ENCODE results near the gene AKT2. TPM values are rescaled to one million over a fixed set of nuclear protein-coding genes. Genes with fewer than 3 reads are reported as not detected.

Gene AKT2
- polyA plus RNA-seq, 2 donors, result 51.9 to 56.0 TPM

DNA sequence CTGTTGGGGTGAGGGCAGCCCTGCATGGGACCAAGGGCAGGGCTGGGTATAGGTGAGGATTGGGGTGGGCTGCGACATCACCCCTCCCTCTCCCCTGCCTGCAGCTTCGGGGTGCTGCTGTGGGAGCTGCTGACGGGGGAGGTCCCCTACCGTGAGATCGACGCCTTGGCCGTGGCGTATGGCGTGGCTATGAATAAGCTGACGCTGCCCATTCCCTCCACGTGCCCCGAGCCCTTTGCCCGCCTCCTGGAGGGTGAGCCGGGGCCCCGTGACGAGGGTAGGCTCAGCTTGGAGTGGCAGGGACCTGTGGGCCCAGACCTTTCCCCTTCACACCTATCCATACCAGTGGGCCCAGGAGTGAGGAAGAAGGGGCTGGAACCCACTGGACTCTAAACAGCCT lies 80.8 kb downstream of the AKT2 start:
- H3K36me3 ChIP-seq (ENCODE audit: control insufficient read depth in 2 of 2, insufficient read depth in 2 of 2, low read length in 1 of 2), result peaks cover 6 to 16% of the 10 kb centered on the region in 2 donors
- 96% methylated on average over 16 of the region's 16 CpGs for WGBS, 2 donors

DNA sequence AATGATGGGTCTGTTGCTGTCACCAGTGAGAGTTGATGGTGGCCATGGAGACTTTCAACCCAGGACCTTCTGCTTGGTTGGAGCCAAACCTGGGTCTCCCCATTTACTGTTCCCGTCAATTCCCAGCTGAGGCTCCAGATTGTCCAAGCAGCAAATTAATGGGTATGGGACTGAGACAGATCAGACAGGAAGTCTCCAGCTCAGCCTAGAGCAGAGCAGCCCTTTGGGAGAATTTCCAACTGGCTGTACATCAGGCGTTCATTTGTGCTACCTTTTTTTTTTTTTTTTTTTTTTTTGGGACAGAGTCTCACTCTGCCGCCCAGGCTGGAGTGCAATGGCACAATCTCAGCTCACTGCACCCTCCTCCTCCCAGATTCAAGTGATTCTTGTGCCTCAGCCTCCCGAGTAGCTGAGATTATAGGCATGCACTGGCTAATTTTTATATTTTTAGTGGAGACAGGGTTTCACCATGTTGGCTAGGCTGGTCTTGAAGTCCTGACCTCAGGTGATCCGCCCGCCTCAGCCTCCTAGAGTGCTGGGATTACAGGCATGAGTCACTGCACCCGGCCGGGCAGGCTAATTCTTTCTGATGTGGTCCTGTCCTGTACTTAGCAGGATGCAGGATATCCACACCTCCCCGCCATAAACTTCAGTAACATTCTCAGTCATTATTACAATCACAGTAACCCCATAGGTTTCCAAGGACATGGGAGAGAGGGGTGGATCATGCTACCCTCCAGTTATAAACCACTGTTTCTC lies 84.6 kb downstream of the AKT2 start:
- Histone ChIP-seq H3K4me1 (ENCODE audit: control insufficient read depth in 2 of 2, insufficient read depth in 2 of 2, low read length in 1 of 2) (no peaks in the 10 kb centered on the region), H3K9me3 (ENCODE audit: control insufficient read depth in 2 of 2, insufficient read depth in 1 of 2, low read depth in 1 of 2, low read length in 1 of 2) (no peaks in the 10 kb centered on the region), H3K27ac (ENCODE audit: low read depth in 2 of 2, low read length in 1 of 2) (no peak overlapping the region), H3K27me3 (ENCODE audit: control insufficient read depth in 1 of 2, insufficient read depth in 2 of 2, low read length in 2 of 2) (no peaks in the 10 kb centered on the region), H3K36me3 (ENCODE audit: control insufficient read depth in 2 of 2, insufficient read depth in 2 of 2, low read length in 1 of 2) (peaks cover 6 to 11% of the 10 kb centered on the region in 2 donors), H3K4me3 (ENCODE audit: low read depth in 1 of 2, low read length in 2 of 2) (no peak overlapping the region)
- WGBS, 2 donors, result 65 to 71% methylated on average over 9 of the region's 9 CpGs

More for the DNA sequence above, 80.8 kb downstream of the AKT2 start:
- no peak overlapping the region for H3K4me3 ChIP-seq (ENCODE audit: low read depth in 1 of 2, low read length in 2 of 2)
- H3K4me1 ChIP-seq (ENCODE audit: control insufficient read depth in 2 of 2, insufficient read depth in 2 of 2, low read length in 1 of 2), result no peaks in the 10 kb centered on the region
- H3K9me3 ChIP-seq (ENCODE audit: control insufficient read depth in 2 of 2, insufficient read depth in 1 of 2, low read depth in 1 of 2, low read length in 1 of 2), result no peaks in the 10 kb centered on the region
- H3K27ac ChIP-seq (ENCODE audit: low read depth in 2 of 2, low read length in 1 of 2), result no peak overlapping the region
- H3K27me3 ChIP-seq (ENCODE audit: control insufficient read depth in 1 of 2, insufficient read depth in 2 of 2, low read length in 2 of 2), result no peaks in the 10 kb centered on the region

DNA sequence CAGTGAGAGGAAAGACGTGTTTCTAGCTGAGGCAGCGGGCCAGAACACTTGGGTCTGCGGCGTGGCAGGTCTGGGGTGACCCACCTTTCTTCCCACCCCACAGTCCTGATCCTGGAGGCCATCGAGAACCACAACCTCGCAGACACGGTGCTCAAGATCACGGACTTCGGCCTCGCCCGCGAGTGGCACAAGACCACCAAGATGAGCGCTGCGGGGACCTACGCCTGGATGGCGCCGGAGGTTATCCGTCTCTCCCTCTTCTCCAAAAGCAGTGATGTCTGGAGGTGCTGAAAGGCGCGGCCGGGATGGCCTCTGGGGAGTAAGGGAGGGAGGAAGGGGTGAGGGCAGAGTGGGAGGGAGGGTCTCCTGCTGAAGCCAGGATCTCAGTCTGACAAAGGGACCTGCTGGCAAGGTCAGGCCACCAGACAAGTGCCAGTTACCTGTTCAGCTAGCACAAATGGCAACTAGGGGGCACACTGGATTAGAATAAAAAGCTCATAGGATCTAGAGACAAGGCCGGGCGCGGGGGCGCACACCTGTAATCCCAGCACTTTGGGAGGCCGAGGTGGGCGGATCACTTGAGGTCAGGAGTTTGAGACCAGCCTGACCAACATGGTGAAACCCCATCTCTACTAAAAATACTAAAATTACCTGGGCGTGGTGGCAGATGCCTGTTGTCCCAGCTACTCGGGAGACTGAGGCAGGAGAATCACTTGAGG lies 86.7 kb downstream of the AKT2 start:
- 95 to 96% methylated on average over 28 to 29 of the region's 29 CpGs for whole genome bisulfite sequencing, 2 donors
- peaks cover 2% of the 10 kb centered on the region in 2 donors for H3K36me3 ChIP-seq (ENCODE audit: control insufficient read depth in 2 of 2, insufficient read depth in 2 of 2, low read length in 1 of 2)

DNA sequence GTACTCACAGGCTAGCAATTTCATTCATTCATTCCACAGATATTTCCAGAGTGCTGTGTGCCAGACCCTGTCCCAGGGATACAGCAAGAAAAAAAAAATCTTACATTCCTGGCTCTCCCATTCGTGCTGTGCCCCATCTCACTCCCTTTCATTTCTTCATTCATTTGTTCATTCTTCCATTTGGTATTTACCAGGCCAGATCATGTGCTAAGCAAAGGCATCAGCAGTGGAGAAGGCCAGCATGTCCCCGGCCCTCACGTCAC lies 91.6 kb downstream of the AKT2 start:
- Histone ChIP-seq H3K27ac (ENCODE audit: low read depth in 2 of 2, low read length in 1 of 2) (no peak overlapping the region), H3K9me3 (ENCODE audit: control insufficient read depth in 2 of 2, insufficient read depth in 1 of 2, low read depth in 1 of 2, low read length in 1 of 2) (no peaks in the 10 kb centered on the region), H3K4me3 (ENCODE audit: low read depth in 1 of 2, low read length in 2 of 2) (no peak overlapping the region), H3K4me1 (ENCODE audit: control insufficient read depth in 2 of 2, insufficient read depth in 2 of 2, low read length in 1 of 2) (peaks cover 0 to 15% of the 10 kb centered on the region in 2 donors), H3K36me3 (ENCODE audit: control insufficient read depth in 2 of 2, insufficient read depth in 2 of 2, low read length in 1 of 2) (no peaks in the 10 kb centered on the region), H3K27me3 (ENCODE audit: control insufficient read depth in 1 of 2, insufficient read depth in 2 of 2, low read length in 2 of 2) (no peaks in the 10 kb centered on the region)
- 83 to 86% methylated on average over 3 of the region's 3 CpGs for WGBS, 2 donors

More for the DNA sequence above, 86.7 kb downstream of the AKT2 start:
- H3K27ac ChIP-seq (ENCODE audit: low read depth in 2 of 2, low read length in 1 of 2), result no peak overlapping the region
- H3K27me3 ChIP-seq (ENCODE audit: control insufficient read depth in 1 of 2, insufficient read depth in 2 of 2, low read length in 2 of 2), result no peaks in the 10 kb centered on the region
- H3K9me3 ChIP-seq (ENCODE audit: control insufficient read depth in 2 of 2, insufficient read depth in 1 of 2, low read depth in 1 of 2, low read length in 1 of 2), result no peaks in the 10 kb centered on the region
- no peak overlapping the region for H3K4me3 ChIP-seq (ENCODE audit: low read depth in 1 of 2, low read length in 2 of 2)
- H3K4me1 ChIP-seq (ENCODE audit: control insufficient read depth in 2 of 2, insufficient read depth in 2 of 2, low read length in 1 of 2), result no peaks in the 10 kb centered on the region

DNA sequence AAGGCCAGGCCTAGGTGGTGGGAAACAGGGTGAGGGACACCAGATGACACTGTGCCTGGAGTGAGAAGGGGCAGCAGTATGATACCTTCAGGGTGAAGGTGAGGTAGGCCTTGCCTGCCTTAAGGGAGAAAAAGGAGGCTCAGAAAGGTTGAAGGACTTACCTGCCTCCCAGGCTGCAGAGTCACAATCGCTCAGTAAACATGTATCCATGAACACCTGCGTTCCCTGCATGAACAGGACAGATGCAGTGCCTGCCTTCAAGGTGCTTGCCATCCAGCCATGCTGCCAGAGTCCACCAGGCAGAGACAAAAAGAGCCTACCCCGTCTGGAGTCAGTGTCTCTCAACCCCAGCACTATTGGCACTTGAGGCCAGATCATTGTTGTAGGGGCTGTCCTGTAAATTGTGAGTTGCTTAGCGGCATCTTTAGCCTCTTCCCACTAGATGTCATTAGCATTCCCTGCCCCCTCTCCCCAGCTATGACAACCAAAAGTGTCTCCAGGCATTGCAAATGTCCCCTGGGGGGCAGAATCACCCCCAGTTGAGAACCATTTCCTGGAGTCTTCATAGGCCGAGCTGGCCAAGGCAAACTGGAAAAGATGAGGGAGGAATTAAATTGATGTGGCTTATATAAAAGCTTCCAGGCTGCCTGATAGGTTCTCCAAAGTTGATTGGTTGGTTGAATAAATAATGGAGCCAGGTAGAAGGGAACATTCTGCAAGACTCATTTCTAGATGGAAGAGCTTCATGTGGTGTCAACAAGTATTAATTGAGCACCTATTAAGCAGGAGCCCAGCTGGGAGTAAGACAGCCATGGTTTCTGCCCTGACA lies 92.2 kb downstream of the AKT2 start:
- H3K4me1 ChIP-seq (ENCODE audit: control insufficient read depth in 2 of 2, insufficient read depth in 2 of 2, low read length in 1 of 2), result peaks cover 0 to 15% of the 10 kb centered on the region in 2 donors
- H3K27ac ChIP-seq (ENCODE audit: low read depth in 2 of 2, low read length in 1 of 2), result no peak overlapping the region
- no peaks in the 10 kb centered on the region for H3K9me3 ChIP-seq (ENCODE audit: control insufficient read depth in 2 of 2, insufficient read depth in 1 of 2, low read depth in 1 of 2, low read length in 1 of 2)
- H3K4me3 ChIP-seq (ENCODE audit: low read depth in 1 of 2, low read length in 2 of 2), result peak overlapping the region in 1 of 2 donors; percentile 95
- H3K36me3 ChIP-seq (ENCODE audit: control insufficient read depth in 2 of 2, insufficient read depth in 2 of 2, low read length in 1 of 2), result no peaks in the 10 kb centered on the region
- H3K27me3 ChIP-seq (ENCODE audit: control insufficient read depth in 1 of 2, insufficient read depth in 2 of 2, low read length in 2 of 2), result no peaks in the 10 kb centered on the region
- WGBS, 2 donors, result 81 to 88% methylated on average over 5 of the region's 5 CpGs

DNA sequence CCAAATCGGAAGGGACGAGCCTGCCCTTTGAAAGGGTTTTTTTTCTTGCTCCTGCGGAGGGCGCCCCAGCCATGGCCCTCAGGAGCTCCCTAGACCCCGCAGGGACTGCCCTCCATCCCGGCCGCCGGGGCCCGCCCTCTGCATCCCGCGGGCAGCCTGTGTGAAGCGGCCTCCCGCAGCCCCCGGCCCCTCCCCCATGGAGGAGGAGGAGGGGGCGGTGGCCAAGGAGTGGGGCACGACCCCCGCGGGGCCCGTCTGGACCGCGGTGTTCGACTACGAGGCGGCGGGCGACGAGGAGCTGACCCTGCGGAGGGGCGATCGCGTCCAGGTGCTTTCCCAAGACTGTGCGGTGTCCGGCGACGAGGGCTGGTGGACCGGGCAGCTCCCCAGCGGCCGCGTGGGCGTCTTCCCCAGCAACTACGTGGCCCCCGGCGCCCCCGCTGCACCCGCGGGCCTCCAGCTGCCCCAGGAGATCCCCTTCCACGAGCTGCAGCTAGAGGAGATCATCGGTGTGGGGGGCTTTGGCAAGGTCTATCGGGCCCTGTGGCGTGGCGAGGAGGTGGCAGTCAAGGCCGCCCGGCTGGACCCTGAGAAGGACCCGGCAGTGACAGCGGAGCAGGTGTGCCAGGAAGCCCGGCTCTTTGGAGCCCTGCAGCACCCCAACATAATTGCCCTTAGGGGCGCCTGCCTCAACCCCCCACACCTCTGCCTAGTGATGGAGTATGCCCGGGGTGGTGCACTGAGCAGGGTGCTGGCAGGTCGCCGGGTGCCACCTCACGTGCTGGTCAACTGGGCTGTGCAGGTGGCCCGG lies 93.1 kb downstream of the AKT2 start:
- WGBS, 2 donors, result 16 to 20% methylated on average over 48 to 62 of the region's 62 CpGs
- H3K27me3 ChIP-seq (ENCODE audit: control insufficient read depth in 1 of 2, insufficient read depth in 2 of 2, low read length in 2 of 2), result no peaks in the 10 kb centered on the region
- H3K27ac ChIP-seq (ENCODE audit: low read depth in 2 of 2, low read length in 1 of 2), result no peak overlapping the region
- H3K36me3 ChIP-seq (ENCODE audit: control insufficient read depth in 2 of 2, insufficient read depth in 2 of 2, low read length in 1 of 2), result no peaks in the 10 kb centered on the region
- peaks cover 0 to 15% of the 10 kb centered on the region in 2 donors for H3K4me1 ChIP-seq (ENCODE audit: control insufficient read depth in 2 of 2, insufficient read depth in 2 of 2, low read length in 1 of 2)
- peak overlapping the region; percentile 66 to 95 for H3K4me3 ChIP-seq (ENCODE audit: low read depth in 1 of 2, low read length in 2 of 2)
- H3K9me3 ChIP-seq (ENCODE audit: control insufficient read depth in 2 of 2, insufficient read depth in 1 of 2, low read depth in 1 of 2, low read length in 1 of 2), result no peaks in the 10 kb centered on the region

DNA sequence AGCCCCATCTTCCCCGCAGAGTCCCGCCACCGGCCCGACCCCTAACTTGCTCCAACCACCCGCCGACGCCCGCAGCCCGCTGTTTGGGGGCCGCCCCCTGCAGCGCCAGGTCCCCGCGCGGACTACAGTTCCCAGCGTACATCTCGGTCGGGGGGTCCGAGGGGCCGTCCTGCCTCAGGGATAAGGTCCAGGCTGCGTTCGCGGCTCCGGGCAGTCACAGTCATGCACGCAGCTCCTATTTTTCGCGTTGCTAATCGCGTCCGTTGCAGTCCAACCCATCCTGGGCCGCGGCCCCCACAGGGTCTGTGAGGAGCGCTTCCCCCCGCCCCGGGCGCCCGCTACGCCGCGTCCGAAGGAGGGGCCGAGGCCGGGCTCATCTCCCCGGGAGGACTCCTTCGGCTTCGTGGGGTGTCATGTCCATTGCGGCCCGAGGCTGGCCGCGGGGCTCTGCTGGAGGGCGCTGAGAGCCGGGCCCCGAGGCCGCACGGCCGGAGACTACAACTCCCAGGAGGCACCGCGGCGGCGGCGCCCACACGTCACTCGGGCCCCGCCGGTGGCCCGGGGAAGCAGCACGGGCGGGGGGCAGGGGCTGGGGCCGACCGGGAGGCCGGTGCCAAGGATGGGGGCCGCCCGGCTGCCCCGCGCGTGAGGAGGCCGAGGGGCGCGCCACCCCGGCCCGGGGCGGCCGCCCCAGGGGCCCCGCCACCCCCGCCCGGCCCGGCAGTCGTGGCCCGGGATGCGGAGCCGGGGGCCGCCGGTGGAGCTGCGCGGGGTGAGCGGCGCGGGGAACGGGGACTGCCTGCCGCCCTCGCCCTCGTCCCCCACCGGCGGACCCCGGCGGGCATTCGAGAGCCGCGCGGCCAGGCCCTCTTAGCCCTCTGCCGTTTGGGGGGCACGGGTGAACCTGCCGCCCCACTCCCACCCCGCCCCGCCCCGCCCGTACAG lies 94.0 kb downstream of the AKT2 start, which contains the start of gene MAP3K10:
TSS of gene MAP3K10 (plus strand) at position 536 of the 945 bp plus-strand sequence. CDS start 606 bp downstream, outside the sequence.
- Histone ChIP-seq H3K4me1 (ENCODE audit: control insufficient read depth in 2 of 2, insufficient read depth in 2 of 2, low read length in 1 of 2) (peaks cover 0 to 15% of the 10 kb centered on the region in 2 donors), H3K27me3 (ENCODE audit: control insufficient read depth in 1 of 2, insufficient read depth in 2 of 2, low read length in 2 of 2) (no peaks in the 10 kb centered on the region), H3K27ac (ENCODE audit: low read depth in 2 of 2, low read length in 1 of 2) (peak within 1 kb of the TSS; percentile 84 to 87), H3K36me3 (ENCODE audit: control insufficient read depth in 2 of 2, insufficient read depth in 2 of 2, low read length in 1 of 2) (no peaks in the 10 kb centered on the region), H3K4me3 (ENCODE audit: low read depth in 1 of 2, low read length in 2 of 2) (peak within 1 kb of the TSS; percentile 66 to 95), H3K9me3 (ENCODE audit: control insufficient read depth in 2 of 2, insufficient read depth in 1 of 2, low read depth in 1 of 2, low read length in 1 of 2) (no peaks in the 10 kb centered on the region)
- 0 to 1% methylated on average over 91 to 116 of the region's 116 CpGs for WGBS, 2 donors

DNA sequence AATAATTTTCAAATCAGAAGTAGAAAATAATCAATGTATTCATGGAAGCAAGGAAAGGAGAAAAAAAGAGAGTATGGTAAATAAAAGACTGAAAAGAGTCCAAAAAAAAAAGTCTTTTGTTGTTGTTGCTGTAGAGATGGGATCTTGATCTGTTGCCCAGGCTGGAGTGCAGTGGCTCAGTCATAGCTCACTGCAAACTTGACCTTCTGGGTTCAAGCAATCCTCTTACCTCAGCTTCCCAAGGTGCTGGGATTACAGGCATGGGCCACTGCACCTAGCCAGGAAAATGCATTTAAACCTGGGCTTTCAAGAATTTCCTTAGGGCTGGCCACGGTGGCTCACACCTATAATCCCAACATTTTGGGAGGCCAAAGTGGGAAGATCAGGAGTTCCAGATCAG lies 100.9 kb downstream of the AKT2 start:
- H3K4me3 ChIP-seq (ENCODE audit: low read depth in 1 of 2, low read length in 2 of 2), result no peak overlapping the region
- H3K36me3 ChIP-seq (ENCODE audit: control insufficient read depth in 2 of 2, insufficient read depth in 2 of 2, low read length in 1 of 2), result no peaks in the 10 kb centered on the region
- H3K27me3 ChIP-seq (ENCODE audit: control insufficient read depth in 1 of 2, insufficient read depth in 2 of 2, low read length in 2 of 2), result peaks cover 0 to 2% of the 10 kb centered on the region in 2 donors
- WGBS, 2 donors, result 84 to 85% methylated on average over 1 of the region's 1 CpG
- H3K9me3 ChIP-seq (ENCODE audit: control insufficient read depth in 2 of 2, insufficient read depth in 1 of 2, low read depth in 1 of 2, low read length in 1 of 2), result no peaks in the 10 kb centered on the region
- no peaks in the 10 kb centered on the region for H3K4me1 ChIP-seq (ENCODE audit: control insufficient read depth in 2 of 2, insufficient read depth in 2 of 2, low read length in 1 of 2)
- no peak overlapping the region for H3K27ac ChIP-seq (ENCODE audit: low read depth in 2 of 2, low read length in 1 of 2)
